ENCODE measurements around the gene SNRNP70.
"Not testable (repeated sequence)": the region's sequence is repeated elsewhere in the genome, so short reads cannot be mapped to it uniquely, and the experiment has no call there.

SNRNP70 gene

DNA sequence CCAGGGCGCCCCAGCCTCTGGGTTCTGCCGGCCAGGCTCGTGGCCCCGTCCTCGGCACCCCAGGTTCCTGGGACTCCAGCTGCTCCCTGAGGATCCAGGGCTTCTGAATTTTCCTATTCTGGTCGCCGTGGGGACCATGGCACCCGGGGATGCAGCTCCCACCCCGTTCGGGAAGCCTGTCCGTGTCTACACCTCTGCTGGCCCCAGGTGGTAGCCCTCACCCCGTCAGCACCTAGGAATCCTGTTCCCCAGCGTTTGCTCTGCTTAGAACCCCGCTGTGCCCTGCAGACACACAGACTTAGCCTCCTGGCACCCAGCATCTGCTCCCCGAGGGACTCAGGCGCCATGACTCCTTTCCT, 35.1 kb downstream of the SNRNP70 start:
- no peak for DNase-seq (ENCODE audit: low spot score)

DNA sequence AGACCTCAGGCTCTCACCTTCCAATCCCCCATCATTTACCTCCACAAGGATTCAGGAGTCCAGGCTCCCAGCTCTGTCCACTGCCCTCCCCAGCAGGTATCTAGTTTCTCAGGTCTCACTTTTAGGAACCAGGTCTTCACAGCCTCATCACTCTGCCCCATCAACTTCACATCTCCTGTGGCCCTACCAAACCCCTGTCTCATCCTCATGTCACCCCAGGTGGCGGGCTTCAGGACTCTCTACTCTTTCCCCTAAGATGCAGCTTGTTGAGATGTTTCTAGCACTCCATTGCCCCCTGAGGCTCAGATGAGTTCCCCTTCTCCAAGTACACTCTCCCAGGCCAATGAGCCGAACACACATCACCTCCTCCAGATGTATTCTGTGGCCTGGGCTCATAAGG, 35.6 kb downstream of the SNRNP70 start:
- no peak for DNase-seq (ENCODE audit: low spot score)

DNA sequence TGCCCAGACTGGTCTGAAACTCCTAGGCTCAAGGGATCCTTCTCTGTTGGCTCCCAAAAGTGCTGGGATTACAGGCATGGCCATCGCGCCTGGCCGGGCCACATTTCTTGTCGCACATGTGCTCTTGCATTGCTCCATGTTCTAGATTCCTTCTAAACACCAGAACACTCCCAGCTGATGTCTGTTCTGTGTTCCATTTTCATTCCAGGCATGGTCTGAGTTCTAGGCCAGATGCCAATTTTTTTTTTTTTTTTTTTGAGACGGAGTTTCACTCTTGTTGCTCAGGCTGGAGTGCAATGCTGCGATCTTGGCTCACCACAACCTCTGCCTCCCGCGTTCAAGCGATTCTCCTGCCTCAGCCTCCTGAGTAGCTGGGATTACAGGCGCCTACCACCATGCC, 36.6 kb downstream of the SNRNP70 start:
- DNase-seq (ENCODE audit: low spot score): not testable (repeated sequence)

DNA sequence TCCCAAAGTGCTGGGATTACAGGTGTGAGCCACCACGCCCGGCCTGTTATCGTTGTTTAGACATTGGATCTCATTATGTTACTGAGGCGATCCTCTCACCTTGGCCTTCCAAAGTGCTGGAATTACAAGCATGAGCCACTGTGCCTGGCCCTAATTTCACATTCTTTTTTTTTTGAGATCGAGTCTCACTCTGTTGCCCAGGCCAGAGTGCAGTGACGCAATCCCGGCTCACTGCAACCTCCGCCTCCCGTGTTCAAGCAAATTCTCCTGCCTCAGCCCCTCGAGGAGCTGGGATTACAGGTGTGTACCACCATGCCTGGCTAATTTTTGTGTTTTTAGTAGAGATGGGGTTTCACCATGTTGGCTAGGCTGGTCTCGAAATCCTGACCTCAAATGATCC, 38.0 kb downstream of the SNRNP70 start:
- DNase-seq (ENCODE audit: low spot score): not testable (repeated sequence)

DNA sequence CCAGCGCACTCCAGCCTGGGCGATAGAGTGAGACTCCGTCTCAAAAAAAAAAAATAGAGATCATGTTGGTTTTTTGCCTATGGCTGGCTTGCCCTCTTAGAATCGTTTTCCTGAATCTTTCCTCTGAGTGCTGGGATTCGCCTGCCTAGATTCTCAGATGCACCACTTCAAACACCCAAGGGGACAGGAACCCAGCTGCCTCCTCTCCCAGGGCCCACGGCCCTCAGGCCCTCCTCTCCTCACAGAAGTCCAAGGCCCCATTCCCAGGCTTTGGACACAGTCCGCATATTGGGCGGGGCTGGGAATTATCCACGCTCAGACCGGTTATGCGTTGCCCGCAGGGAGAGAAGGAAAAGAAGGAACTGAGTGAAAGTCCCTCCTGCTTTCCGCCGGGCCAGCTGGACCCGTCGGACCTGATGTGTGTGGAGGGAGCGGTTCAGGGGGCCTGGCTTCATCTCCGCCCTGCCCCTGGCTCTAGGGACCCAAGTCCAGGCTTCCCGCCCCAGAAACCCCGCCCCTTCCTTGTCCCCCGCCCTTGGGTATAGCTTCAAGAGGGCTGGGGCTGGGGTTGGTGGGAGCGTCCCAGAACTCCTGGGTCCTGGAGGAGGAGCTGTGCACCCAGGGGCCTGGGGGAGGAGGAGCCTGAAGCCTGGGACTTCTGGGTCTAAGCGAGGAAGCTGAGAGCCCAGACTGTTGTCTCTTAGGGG, 39.9 kb downstream of the SNRNP70 start:
- no peak for DNase-seq (ENCODE audit: low spot score)

DNA sequence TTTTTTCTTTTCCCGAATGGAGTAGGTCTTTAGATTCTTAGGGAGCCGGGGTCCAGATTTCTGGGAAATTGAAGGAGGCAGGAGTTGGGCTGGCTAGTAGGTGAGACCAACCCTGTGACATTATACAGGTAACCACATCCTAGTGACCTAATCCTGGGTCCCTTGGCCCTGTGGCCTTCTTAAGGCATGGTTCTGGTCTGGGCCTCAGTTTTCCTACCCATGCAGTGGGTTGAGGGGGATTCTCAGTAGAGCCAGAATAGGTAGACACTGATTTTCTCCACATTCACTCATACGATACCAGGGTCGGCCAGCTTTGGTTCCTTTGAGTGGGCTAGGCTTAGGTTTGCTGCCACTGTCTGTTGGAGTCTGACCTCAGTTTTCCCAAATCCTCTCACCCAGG, 41.3 kb downstream of the SNRNP70 start:
- DNase-seq (ENCODE audit: low spot score): no peak

DNA sequence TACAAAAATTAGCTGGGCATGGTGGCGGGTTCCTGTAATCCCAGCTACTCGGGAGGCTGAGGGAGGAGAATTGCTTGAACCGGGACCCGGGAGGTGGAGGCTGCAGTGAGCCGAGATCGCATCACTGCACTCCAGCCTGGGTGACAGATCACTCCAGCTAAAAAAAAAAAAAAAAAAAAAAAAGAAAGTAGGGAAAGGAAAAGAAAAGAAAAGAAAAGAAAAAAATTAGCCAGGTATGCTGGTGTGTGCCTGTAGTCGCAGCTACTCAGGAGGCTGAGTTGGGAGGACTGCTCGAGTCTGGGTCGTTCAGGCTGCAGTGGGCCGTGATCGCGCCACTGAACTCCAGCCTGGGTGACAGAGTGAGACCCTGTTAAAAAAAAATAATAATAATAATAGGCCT, 42.0 kb downstream of the SNRNP70 start:
- not testable (repeated sequence) for DNase-seq (ENCODE audit: low spot score)

DNA sequence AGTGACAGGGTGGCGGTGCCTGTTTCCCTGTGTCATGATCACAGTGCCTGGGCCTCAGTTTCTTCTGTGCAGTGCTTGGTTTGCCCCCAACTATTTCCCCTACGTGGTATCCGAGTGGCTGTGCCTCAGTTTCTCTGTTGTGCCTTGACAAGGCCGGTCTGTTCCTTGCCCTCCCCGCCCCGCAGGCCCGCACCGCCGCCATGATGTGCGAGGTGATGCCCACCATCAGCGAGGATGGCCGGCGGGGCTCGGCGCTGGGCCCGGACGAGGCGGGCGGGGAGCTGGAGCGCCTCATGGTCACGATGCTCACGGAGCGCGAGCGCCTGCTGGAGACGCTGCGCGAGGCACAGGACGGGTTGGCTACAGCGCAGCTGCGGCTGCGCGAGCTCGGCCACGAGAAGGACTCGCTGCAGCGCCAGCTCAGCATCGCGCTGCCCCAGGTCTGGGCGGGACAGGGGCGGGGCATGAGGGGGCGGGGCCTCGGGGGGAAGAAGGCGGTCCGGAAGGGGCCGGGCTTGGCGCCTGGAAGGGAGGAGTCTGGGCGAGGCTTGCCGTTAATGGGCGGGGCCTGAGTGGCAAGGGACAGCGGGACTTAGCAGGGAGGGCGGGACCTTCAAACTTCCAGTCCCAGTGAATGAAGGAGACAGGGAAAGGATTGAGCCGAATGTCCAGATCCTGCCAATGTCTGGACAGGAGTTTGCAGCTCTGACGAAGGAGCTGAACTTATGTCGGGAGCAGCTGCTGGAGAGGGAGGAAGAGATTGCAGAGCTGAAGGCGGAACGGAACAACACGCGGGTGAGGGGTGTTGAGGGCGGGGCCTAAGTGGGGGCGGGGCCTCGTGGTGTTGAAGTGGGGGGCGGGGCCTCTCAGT, 42.7 kb downstream of the SNRNP70 start:
- DNase-seq (ENCODE audit: low spot score): peak; percentile 97

DNA sequence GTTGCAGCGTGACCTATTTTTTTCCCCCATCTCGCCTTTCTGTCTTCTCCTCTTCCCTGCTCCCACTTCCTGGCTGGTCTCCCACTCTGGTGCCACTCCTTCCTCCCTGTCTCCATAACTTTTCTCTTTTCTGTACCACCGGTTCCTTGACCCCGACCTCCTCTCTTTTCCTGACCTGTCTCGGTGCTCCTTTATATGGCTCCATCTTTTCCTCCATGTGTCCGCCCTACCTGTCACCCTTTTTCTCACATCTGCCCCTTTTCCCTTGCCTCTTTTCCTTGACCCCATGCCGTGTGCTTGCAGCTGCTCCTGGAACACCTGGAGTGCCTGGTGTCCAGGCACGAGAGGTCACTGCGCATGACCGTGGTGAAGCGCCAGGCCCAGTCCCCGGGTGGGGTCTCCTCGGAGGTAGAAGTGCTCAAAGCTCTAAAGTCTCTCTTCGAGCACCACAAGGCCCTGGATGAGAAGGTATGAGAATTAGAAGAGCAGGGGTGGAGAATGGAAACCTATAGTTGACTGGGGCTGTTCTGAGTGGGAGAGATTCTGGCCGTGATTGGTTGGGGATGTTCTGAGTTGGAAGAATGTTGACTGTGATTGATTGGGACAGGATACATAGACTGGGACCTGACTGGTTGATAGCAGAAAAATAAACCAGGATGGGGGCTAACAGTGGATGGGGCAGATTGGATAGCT, 43.4 kb downstream of the SNRNP70 start:
- DNase-seq (ENCODE audit: low spot score): no peak

DNA sequence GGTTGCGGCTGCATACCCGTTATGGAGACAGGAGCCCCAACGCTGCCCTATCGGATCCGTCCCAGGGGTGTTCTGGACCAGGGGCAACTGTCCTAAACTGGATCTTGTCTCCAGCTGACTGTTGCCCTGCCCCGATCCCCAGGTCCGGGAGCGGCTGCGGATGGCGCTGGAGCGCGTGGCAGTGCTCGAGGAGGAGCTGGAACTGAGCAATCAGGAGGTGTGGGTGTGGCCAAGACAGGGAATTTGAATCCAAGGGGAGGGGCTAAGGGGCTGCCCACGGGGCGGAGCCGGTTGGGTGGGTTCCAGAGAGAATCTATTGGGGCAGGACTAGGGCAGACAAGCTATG, 44.0 kb downstream of the SNRNP70 start:
- no peak for DNase-seq (ENCODE audit: low spot score)

DNA sequence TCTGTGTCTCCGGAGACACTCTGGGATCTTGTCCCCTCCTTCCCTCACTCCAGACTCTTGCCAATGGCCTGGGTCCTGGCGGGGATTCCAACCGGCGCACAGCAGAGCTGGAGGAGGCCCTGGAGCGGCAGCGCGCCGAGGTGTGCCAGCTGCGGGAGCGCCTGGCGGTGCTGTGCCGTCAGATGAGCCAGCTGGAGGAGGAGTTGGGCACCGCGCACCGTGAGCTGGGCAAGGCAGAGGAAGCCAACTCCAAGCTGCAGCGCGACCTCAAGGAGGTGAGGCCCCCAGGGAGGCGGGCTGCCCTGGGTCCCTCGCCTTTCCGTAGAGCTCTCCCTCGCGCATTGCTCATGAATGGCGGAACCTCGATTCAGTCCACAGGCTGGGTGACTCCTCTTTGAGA, 45.1 kb downstream of the SNRNP70 start:
- no peak for DNase-seq (ENCODE audit: low spot score)

DNA sequence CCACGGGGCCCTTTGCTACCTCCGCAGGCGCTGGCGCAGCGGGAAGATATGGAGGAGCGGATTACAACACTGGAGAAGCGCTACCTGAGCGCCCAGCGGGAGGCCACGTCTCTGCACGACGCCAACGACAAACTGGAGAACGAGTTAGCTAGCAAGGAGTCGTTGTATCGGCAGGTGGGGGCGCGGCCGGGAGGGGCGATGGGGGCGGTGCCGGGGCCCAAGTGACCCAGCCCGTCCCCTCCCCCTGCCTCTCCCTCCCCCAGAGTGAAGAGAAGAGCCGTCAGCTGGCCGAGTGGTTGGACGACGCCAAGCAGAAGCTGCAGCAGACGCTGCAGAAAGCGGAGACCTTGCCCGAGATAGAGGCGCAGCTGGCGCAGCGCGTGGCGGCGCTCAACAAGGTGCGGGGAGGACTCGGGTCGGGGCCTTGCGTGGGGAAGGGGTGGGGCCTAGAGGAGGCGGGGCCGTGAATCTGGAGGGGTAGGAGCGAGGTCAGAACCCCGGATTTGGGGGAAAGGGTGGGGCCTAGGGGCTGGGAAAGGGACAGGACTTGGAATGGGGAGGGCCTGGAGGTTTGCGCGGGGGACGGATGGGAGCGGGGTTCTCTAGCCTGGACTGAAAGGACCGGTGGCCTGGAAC, 47.8 kb downstream of the SNRNP70 start:
- DNase-seq (ENCODE audit: low spot score): no peak

DNA sequence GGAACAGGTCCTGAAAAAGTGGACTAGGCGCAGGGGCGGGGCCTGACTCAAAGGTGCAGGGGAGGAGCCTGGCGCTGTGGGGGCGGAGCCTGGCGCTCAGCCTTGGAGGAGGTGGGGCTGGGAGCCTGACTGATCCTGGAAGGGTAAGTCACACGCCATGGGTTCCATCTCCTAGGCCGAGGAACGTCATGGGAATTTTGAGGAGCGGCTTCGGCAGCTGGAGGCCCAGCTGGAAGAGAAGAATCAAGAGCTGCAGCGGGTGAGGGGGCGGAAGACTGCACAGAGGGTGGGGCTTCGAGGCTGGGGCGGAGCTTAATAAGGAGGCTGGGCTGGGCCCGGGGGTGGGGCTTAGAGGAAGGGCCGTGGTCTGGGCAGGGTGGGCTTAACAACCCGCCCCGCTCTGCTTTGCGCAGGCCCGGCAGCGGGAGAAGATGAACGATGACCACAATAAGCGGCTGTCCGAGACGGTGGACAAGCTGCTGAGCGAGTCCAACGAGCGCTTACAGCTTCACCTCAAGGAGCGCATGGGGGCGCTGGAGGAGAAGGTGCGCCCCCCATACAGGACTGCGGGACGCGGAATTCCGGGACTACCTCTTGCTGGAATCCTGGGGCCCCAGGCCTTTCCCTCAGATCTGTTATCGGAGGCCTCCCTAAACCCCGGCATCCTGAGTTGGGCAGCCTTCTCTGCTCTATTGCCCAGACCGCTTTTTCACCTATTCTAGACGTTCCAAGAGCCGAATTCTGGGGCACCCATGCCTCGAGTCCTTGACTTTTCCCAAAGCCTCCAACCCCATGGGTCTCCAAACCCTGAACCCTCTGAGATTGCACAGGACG, 48.6 kb downstream of the SNRNP70 start:
- DNase-seq (ENCODE audit: low spot score): no peak

DNA sequence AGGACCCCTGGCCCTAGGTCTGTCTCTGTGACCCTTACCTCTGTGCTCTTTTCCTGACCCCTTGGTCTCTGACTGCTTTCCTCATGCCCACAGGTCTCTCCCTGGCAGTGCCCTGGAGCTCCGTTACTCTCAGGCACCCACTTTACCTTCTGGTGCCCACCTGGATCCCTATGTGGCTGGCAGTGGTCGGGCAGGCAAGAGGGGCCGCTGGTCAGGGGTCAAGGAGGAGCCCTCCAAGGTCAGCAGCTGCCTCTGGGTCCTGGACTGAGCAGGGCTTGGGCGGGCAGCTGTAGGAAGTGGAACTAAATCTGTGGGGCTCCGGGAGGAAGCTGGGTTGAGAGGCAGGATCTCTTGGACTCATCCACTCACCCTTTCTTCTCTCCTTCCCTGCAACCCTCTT, 50.4 kb downstream of the SNRNP70 start:
- no peak for DNase-seq (ENCODE audit: low spot score)

DNA sequence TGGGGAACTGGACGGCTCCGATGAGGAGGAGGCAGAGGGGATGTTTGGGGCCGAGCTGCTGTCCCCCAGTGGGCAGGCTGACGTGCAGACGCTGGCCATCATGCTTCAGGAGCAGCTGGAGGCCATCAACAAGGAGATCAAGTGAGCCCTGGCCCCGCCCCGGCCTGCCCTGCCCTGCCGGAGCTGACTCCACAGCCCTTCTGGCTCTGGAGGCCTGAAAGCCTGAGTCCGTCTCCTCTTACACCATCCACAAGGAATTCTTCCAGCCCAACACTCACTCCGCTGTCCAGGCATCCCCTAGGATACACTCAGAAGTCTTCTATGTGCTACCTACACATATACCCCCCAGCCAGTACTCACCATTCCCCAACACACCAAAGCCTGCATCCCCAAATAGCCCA, 51.5 kb downstream of the SNRNP70 start:
- no peak for DNase-seq (ENCODE audit: low spot score)

DNA sequence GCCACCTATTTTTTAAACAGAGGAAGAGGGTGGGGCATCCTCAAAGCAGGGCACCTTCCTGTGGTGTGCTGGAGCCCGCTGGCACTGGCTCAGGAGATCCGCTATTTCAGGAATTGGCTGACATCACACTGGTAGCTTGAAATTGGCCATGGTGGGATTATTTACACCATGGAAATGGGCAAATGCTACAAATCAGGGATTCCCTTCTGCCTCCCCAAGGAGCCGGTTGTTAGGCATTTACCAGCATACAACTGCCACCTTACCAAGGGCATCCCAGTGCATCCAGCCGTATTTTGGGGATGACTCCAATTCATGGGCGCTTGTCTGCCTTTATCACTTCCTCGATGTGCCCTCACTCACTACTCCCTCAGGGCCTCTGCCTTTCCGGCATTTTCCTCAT, 55.7 kb downstream of the SNRNP70 start:
- no peak for DNase-seq (ENCODE audit: low spot score)

DNA sequence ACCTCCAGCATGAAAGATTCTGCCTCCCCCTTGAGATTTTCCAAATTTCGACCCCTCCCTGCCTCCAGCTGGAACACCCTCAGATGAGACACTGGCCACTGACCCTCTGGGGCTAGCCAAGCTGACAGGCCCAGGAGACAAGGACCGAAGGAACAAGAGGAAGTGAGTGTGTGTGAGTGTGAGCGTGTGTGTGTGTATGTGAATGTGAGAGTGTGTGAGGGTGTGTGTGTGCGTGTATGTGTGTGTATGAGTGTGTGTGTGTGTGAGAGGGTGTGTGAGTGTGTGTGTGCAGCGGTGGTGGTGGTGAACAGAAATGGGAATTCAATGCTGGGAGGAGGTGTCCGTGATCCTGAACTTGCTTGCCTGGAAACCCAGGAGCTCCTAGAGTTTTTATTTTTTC, 56.1 kb downstream of the SNRNP70 start:
- no peak for DNase-seq (ENCODE audit: low spot score)

DNA sequence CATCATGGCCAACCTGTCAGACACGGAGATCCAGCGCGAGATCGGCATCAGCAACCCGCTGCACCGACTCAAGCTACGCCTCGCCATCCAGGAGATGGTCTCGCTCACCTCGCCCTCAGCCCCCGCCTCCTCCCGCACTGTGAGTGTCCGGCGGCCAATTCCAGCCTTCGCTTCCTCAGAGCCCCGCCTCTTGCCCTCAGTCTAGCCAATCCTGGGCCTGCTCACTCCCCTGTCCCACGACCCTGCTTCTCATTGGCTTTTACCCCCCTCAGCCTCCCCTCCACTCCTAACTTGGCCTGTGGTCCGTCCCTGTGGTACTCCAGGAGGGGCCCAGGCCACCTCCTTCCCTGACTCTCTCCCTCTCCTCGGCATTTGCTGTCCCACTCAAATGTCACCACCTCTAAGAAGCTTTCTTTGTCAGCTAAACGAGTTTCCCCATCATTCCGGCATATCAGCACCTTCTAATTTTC, 57.6 kb downstream of the SNRNP70 start:
- no peak for DNase-seq (ENCODE audit: low spot score)

DNA sequence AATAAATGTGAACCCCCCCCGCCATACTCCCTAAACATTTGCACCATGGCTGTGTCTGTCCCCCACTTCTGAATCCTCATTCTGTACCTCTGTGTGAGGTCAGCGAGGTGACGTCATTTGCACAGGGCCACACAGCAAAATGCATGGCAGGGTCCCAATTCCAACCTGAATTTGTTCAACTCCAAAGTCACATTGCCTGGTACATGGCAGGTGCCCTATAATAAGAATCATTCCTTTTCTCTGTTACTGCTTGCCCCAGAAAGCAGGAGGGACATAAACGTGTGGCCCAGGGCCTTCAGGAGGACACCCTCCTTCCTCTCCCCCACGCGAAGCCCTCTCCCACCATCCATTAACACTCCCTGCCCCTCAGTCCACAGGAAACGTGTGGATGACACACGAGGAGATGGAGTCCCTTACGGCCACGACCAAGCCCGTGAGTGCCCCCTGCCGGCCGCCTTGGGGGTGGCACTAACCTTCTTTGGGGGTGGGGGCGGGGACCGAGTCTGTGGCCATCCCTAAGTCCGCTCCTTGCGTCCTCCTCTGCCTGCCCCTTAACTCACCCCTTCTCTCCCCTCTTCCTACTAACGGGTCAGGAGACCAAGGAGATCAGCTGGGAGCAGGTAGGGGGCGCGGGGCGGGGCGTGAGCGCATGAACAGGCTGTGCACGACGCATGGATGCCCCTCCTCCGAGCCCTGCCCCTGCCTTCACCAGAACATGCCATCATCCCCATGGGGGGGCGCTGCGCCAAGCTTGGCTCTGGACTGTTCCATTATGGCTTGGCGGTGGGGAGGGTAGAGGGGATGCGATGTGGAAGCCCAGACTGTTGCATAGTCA, 60.5 kb downstream of the SNRNP70 start:
- peak; percentile 33 for DNase-seq (ENCODE audit: low spot score)

DNA sequence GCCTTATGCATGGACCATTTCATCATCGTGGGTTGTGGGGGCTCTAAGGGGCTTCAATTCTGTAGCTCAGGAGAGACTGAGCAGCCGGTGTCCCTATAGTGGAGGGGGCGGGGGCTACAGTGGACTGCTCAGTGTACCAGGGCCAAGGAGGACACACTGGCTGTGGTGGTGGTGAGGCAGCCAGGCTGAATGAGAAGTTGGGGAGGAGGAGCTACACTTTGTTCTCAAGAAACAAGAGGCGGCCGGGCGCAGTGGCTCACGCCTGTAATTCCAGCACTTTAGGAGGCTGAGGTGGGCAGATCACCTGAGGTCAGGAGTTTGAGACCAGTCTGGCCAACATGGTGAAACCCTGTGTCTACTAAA, 61.1 kb downstream of the SNRNP70 start:
- not testable (repeated sequence) for DNase-seq (ENCODE audit: low spot score)

All from LoVo (cell line).